ENCODE data around the gene GALNT2.

The GALNT2 gene

DNA sequence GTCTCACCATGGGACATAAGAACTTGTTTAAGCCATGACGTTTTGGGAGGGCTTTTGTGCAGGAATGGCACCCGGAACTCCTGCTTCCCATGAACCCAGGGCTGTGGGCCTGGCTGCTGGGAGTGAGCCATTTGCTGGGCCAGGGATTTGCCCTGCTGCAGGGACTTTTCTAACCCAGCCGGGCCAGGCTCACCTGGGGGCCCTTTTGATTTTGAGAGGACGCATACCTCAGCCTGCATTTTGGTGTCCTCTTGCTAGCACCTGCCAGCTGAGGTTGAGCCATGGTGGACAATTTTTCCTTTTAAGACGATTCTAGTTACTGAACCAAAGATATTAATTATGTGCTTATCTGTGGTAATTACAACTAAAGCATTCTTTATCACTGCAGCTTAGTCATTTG lies 28.9 kb downstream of the GALNT2 start:
- no peak overlapping the region for H3K27ac ChIP-seq (ENCODE audit: low read depth, low read length)
- H3K4me1 ChIP-seq (ENCODE audit: control insufficient read depth, insufficient read depth, low read length): no peaks in the 10 kb centered on the region
- H3K27me3 ChIP-seq (ENCODE audit: control insufficient read depth, insufficient read depth, low read length): no peaks in the 10 kb centered on the region

GRCh38 chr1:230097370-230097769 lies 30.3 kb downstream of the GALNT2 start:
- Histone ChIP-seq H3K4me1 (ENCODE audit: control insufficient read depth, insufficient read depth, low read length) (peaks cover 13% of the 10 kb centered on the region), H3K4me3 (ENCODE audit: low read depth, low read length) (no peak overlapping the region), H3K27ac (ENCODE audit: low read depth, low read length) (no peak overlapping the region), H3K9me3 (ENCODE audit: control insufficient read depth, insufficient read depth, low read depth, low read length) (no peaks in the 10 kb centered on the region), H3K27me3 (ENCODE audit: control insufficient read depth, insufficient read depth, low read length) (no peaks in the 10 kb centered on the region), H3K36me3 (ENCODE audit: control insufficient read depth, insufficient read depth, low read length) (no peaks in the 10 kb centered on the region), H3K9ac (ENCODE audit: low read length) (no peak overlapping the region)

More for the DNA sequence above, 28.9 kb downstream of the GALNT2 start:
- no peak overlapping the region for H3K4me3 ChIP-seq (ENCODE audit: low read depth, low read length)
- no peaks in the 10 kb centered on the region; the same call in 1 of the 2 replicates for H3K36me3 ChIP-seq (ENCODE audit: control insufficient read depth, insufficient read depth, low read length)
- no peaks in the 10 kb centered on the region for H3K9me3 ChIP-seq (ENCODE audit: control insufficient read depth, insufficient read depth, low read depth, low read length)
- no peak overlapping the region for H3K9ac ChIP-seq (ENCODE audit: low read length)

DNA sequence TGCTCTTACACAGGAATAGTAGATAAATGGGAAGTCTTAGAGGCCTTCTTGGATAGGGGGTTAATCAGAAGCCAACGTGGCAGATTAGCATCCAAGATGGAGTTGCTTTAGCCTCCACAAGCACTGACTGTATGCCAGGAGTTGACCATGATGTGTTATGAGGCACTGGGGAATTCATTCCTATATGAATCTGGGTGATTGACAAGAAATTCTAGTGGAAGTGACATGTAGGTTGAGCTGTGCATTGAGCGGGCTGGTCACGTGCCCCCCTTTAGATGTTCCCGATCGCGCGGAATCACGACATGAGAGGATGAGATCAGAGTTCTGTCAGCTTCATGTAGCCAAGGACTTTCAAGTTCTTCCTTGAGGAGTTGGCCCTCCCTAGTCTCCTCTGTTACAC lies 31.7 kb downstream of the GALNT2 start:
- no peaks in the 10 kb centered on the region for H3K9me3 ChIP-seq (ENCODE audit: control insufficient read depth, insufficient read depth, low read depth, low read length)
- H3K4me1 ChIP-seq (ENCODE audit: control insufficient read depth, insufficient read depth, low read length): peaks cover 21% of the 10 kb centered on the region
- no peak overlapping the region for H3K9ac ChIP-seq (ENCODE audit: low read length)
- no peaks in the 10 kb centered on the region for H3K36me3 ChIP-seq (ENCODE audit: control insufficient read depth, insufficient read depth, low read length)
- no peaks in the 10 kb centered on the region for H3K27me3 ChIP-seq (ENCODE audit: control insufficient read depth, insufficient read depth, low read length)
- H3K4me3 ChIP-seq (ENCODE audit: low read depth, low read length): no peak overlapping the region
- H3K27ac ChIP-seq (ENCODE audit: low read depth, low read length): no peak overlapping the region

DNA sequence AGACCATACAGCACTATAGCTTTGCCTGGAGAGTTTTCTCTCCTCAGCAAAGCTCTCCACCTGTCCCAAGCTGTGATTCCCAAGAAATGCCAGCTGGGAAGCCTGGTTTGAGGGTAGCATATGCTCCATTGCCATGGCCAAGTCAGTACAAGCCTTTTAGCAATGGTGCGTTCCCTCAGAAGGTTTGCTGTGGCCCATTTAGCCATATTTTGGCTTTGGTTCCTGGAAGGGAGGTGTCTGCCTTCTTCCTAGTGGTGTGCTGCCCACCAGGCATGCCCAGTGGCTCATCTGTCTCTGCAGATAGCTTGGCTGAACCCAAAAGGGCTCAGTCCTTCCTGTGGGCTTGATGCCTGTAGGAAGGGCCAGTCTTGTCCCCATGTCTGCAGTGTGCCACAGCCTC lies 32.4 kb downstream of the GALNT2 start:
- no peaks in the 10 kb centered on the region for H3K36me3 ChIP-seq (ENCODE audit: control insufficient read depth, insufficient read depth, low read length)
- no peaks in the 10 kb centered on the region for H3K27me3 ChIP-seq (ENCODE audit: control insufficient read depth, insufficient read depth, low read length)
- no peak overlapping the region for H3K27ac ChIP-seq (ENCODE audit: low read depth, low read length)
- no peak overlapping the region for H3K9ac ChIP-seq (ENCODE audit: low read length)
- peaks cover 28% of the 10 kb centered on the region for H3K4me1 ChIP-seq (ENCODE audit: control insufficient read depth, insufficient read depth, low read length)
- no peak overlapping the region for H3K4me3 ChIP-seq (ENCODE audit: low read depth, low read length)
- no peaks in the 10 kb centered on the region for H3K9me3 ChIP-seq (ENCODE audit: control insufficient read depth, insufficient read depth, low read depth, low read length)

DNA sequence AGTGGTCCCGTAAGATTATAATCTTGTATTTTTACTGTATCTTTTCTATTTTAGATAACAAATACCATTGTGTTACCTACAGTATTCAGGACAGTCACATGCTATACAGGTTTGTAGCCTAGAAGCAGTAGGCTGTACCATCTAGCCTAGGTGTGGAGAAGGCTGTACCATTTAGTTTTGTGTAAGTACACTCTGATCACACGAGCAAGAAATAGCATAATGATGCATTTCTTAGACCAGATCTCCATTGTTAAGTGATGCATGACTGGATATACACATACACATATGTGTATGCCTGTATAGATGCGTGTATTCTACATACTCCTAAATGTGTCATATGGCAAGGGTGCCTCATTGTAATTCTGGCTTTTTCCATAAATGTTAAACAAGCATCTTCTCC lies 33.9 kb downstream of the GALNT2 start:
- no peak overlapping the region for H3K4me3 ChIP-seq (ENCODE audit: low read depth, low read length)
- peaks cover 39% of the 10 kb centered on the region for H3K4me1 ChIP-seq (ENCODE audit: control insufficient read depth, insufficient read depth, low read length)
- no peak overlapping the region for H3K9ac ChIP-seq (ENCODE audit: low read length)
- no peaks in the 10 kb centered on the region for H3K36me3 ChIP-seq (ENCODE audit: control insufficient read depth, insufficient read depth, low read length)
- no peak overlapping the region for H3K27ac ChIP-seq (ENCODE audit: low read depth, low read length)
- H3K9me3 ChIP-seq (ENCODE audit: control insufficient read depth, insufficient read depth, low read depth, low read length): no peaks in the 10 kb centered on the region
- H3K27me3 ChIP-seq (ENCODE audit: control insufficient read depth, insufficient read depth, low read length): no peaks in the 10 kb centered on the region

- H3K9ac ChIP-seq (ENCODE audit: low read length): no peak overlapping the region
- H3K36me3 ChIP-seq (ENCODE audit: control insufficient read depth, insufficient read depth, low read length): no peaks in the 10 kb centered on the region
- H3K27me3 ChIP-seq (ENCODE audit: control insufficient read depth, insufficient read depth, low read length): no peaks in the 10 kb centered on the region
- no peak overlapping the region for H3K27ac ChIP-seq (ENCODE audit: low read depth, low read length)
- no peak overlapping the region for H3K4me3 ChIP-seq (ENCODE audit: low read depth, low read length)
- peaks cover 39% of the 10 kb centered on the region for H3K4me1 ChIP-seq (ENCODE audit: control insufficient read depth, insufficient read depth, low read length)
- no peaks in the 10 kb centered on the region for H3K9me3 ChIP-seq (ENCODE audit: control insufficient read depth, insufficient read depth, low read depth, low read length)
These were observed 34.5 kb downstream of the GALNT2 start for GRCh38 chr1:230101556-230101955.

DNA sequence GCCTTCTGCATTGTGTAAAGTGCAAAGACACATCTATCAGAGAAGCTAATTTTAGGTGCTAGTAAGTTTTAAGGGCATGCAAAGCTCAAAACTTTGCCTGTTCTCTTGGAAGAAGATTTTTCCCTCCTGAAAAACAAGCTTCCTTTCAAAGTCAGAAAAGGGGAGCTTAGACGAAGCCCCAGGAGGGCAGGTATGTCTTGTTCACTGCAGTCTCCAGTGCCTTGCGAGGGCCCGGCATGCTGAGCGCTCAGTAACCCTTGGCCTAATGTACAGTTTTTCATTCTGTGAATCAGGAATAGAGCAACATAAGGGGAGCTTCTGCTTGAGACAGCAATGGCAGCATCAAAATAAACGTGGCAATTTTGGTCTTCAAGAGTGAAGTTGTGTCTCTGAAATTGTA lies 35.0 kb downstream of the GALNT2 start:
- Histone ChIP-seq H3K4me3 (ENCODE audit: low read depth, low read length) (no peak overlapping the region), H3K27me3 (ENCODE audit: control insufficient read depth, insufficient read depth, low read length) (no peaks in the 10 kb centered on the region), H3K36me3 (ENCODE audit: control insufficient read depth, insufficient read depth, low read length) (no peaks in the 10 kb centered on the region), H3K9me3 (ENCODE audit: control insufficient read depth, insufficient read depth, low read depth, low read length) (no peaks in the 10 kb centered on the region), H3K27ac (ENCODE audit: low read depth, low read length) (no peak overlapping the region), H3K4me1 (ENCODE audit: control insufficient read depth, insufficient read depth, low read length) (peaks cover 39% of the 10 kb centered on the region), H3K9ac (ENCODE audit: low read length) (no peak overlapping the region)

DNA sequence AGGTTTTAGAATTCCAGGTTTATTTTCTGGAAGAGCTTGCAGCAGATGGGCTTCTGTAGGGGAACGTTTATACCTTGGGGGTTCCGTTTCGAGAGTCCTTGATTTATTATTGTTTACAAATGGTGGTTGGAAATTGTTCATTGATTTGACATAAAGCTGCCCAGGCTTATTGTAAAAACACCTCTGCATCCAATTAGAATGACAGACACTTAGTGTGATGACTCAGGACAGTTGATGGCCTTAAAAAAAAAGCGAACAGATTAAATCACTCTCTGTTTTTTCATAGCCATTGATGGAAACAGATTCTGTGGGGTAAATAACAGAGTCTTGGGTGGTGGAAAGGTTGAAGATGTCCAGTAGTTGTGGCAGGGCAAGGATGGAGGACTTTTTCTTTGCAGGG lies 35.4 kb downstream of the GALNT2 start:
- Histone ChIP-seq H3K27me3 (ENCODE audit: control insufficient read depth, insufficient read depth, low read length) (no peaks in the 10 kb centered on the region), H3K9ac (ENCODE audit: low read length) (no peak overlapping the region), H3K4me3 (ENCODE audit: low read depth, low read length) (no peak overlapping the region), H3K36me3 (ENCODE audit: control insufficient read depth, insufficient read depth, low read length) (no peaks in the 10 kb centered on the region), H3K27ac (ENCODE audit: low read depth, low read length) (no peak overlapping the region), H3K4me1 (ENCODE audit: control insufficient read depth, insufficient read depth, low read length) (peaks cover 39% of the 10 kb centered on the region), H3K9me3 (ENCODE audit: control insufficient read depth, insufficient read depth, low read depth, low read length) (no peaks in the 10 kb centered on the region)

DNA sequence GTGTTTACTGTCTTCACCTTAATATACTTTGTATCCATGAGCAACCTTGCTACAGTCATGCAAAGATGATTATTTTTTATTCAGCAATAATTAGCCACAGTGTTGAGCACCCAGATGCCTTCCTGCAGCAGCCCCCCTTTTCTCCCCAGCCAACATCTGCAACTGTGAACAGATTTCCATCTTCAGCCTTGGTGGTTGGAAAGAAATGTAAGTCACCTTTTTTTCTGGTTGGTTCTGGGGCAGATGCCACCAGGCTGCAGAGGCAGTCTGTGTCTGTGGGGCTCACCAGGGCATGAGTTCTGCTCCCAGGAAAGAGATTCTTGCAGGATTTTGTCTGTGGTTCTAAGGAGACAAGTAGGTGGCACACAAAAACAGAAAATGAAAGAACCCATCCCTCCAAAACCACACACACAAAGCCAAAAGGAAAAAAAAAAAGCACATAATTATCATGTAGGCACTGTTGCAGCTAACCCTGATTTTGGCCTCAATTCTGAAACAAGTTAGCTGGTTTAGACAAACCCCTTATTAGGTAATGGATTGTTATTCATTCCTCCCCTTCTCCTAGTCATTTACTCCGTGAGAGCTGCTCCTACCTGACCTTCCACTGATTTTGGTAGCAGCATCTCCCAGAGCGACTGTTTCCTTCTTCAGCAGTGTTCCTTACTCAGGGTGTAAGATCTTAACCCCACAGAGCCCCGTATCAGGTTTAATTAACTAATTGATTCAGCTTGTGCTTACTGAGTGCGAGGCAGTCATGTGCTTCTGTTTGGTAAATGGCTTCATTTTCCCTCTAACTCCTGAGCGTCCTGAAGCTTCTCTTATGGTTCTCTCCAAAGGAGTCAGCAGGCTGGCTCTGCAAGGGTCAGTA lies 36.5 kb downstream of the GALNT2 start:
- 0 out of 2 replicates have a peak overlapping the region, but pooled peaks have one; percentile 12 for H3K27ac ChIP-seq (ENCODE audit: low read depth, low read length)
- H3K36me3 ChIP-seq (ENCODE audit: control insufficient read depth, insufficient read depth, low read length): no peaks in the 10 kb centered on the region
- H3K9ac ChIP-seq (ENCODE audit: low read length): no peak overlapping the region
- no peak overlapping the region for H3K4me3 ChIP-seq (ENCODE audit: low read depth, low read length)
- H3K27me3 ChIP-seq (ENCODE audit: control insufficient read depth, insufficient read depth, low read length): no peaks in the 10 kb centered on the region
- no peaks in the 10 kb centered on the region for H3K9me3 ChIP-seq (ENCODE audit: control insufficient read depth, insufficient read depth, low read depth, low read length)
- peaks cover 39% of the 10 kb centered on the region for H3K4me1 ChIP-seq (ENCODE audit: control insufficient read depth, insufficient read depth, low read length)

DNA sequence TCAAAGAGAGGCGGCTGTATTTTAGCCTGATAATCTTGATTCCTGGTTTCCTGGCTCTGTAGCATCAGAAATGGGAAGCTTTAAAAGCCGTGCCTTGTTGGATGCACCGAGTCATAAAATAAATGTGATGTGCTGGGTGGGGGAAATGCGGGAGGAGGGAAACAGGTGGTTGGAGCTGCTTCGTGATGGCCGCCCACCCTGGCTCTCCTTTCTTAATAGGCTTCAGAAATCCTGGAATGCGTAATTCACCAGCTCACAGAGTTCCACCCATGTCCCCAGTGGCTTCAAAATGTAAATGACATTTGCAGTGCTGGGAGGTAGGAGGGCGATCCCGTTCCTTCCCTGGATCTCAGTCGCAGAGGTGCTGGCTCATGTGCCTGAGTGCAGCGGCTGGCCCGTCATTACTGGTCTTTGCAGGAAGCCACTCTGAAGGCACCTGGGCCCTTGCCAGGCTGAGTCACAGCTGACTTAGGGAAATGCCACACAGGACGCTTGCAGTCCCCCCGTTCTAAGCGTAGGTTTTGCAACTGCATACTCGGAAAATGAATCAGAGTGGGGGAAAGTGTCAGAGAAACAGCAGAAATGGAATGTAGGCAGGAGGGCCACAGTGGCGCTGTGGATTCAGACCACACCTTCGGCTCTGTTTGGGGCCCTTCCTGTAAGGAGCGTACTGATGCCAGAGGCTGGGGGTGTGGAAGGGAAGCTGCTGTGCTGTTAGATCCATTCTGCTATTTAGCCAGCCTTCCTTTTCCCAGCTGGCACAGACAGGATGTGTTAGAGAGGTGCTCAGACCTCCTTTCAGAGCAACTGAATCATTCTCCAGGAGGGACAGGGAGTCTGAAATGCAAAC lies 37.6 kb downstream of the GALNT2 start:
- no peak overlapping the region for H3K27ac ChIP-seq (ENCODE audit: low read depth, low read length)
- no peaks in the 10 kb centered on the region for H3K9me3 ChIP-seq (ENCODE audit: control insufficient read depth, insufficient read depth, low read depth, low read length)
- H3K27me3 ChIP-seq (ENCODE audit: control insufficient read depth, insufficient read depth, low read length): no peaks in the 10 kb centered on the region
- H3K9ac ChIP-seq (ENCODE audit: low read length): no peak overlapping the region
- H3K4me1 ChIP-seq (ENCODE audit: control insufficient read depth, insufficient read depth, low read length): peaks cover 39% of the 10 kb centered on the region
- H3K4me3 ChIP-seq (ENCODE audit: low read depth, low read length): no peak overlapping the region
- H3K36me3 ChIP-seq (ENCODE audit: control insufficient read depth, insufficient read depth, low read length): no peaks in the 10 kb centered on the region

DNA sequence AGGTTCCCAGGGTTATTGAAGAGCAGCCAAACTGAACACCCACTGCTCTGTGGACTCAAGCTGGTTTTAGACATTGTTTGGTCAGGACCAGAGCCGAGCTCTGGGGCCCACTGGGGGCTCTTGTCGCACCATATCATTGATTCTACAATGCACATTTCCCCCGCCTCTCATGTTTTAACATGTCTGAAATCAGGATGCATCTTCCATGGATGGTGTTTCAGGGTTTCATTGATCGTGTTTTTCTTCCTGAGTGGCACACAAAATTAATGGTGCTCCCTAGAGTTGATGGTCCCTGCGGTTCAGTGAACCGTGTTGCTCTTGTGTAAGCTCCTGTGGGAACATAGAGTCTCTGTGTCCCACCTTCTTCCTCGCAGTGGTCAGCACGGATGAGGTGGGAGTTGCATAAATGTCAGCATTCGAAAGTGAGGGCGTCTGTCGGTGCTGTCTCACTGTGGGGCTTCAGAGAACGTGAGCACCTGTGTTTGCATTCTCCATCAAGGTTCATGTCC lies 38.3 kb downstream of the GALNT2 start:
- Histone ChIP-seq H3K4me3 (ENCODE audit: low read depth, low read length) (no peak overlapping the region), H3K27me3 (ENCODE audit: control insufficient read depth, insufficient read depth, low read length) (no peaks in the 10 kb centered on the region), H3K9me3 (ENCODE audit: control insufficient read depth, insufficient read depth, low read depth, low read length) (no peaks in the 10 kb centered on the region), H3K36me3 (ENCODE audit: control insufficient read depth, insufficient read depth, low read length) (no peaks in the 10 kb centered on the region), H3K9ac (ENCODE audit: low read length) (no peak overlapping the region), H3K27ac (ENCODE audit: low read depth, low read length) (no peak overlapping the region), H3K4me1 (ENCODE audit: control insufficient read depth, insufficient read depth, low read length) (peaks cover 39% of the 10 kb centered on the region)
